Esophagus squamous epithelium (tissue), 4 donors: ENCODE results near the gene SYNE3.

ENCODE experiments used
- CTCF ChIP-seq, 6 experiments: fragments of 450-650 bp in 4 of 6; fragments of 200-600 bp in 2 of 6; sonication (generic) in 2 of 6; IDR thresholded peaks; one replicate each; pipeline ENCODE4 v1.5.1; 2016 to 2019; ENCODE audit warnings: antibody characterized with exemption in 6 of 6, mild to moderate bottlenecking in 4 of 6, moderate library complexity in 4 of 6
- POLR2A ChIP-seq, 4 donors: fragments of 450-650 bp; IDR thresholded peaks; one replicate each; pipeline ENCODE4 v1.6.1; 2017; ENCODE audit warnings: antibody characterized with exemption in 4 of 4, mild to moderate bottlenecking in 4 of 4, moderate library complexity in 3 of 4

GRCh38 chr14:95540236-95540855 is 23.9 kb upstream of the SYNE3 start:
- TF ChIP-seq CTCF (IDR thresholded peaks at IDR 0.05) = no peak
- TF ChIP-seq POLR2A (IDR thresholded peaks at IDR 0.05) = no peak
